K562 (cell line): Measurements from ENCODE around the gene EPHB4. TPM values are rescaled to one million over a fixed set of nuclear protein-coding genes. Genes with fewer than 3 reads are reported as not detected.

Experiments used
- ATAC-seq: fragments of 200-7000 bp; cut with Tn5 transposase; 3 replicates; pipeline ENCODE4 v1.9.1; 2020; ENCODE audit warnings: moderate library complexity
- BruUV-seq: library from RNA; stranded (reverse); fragments of 400-500 nt; replicated peaks from 2 replicates; lab custom pipeline; 2021; lab: Mats Ljungman, UMichigan
- CTCF ChIA-PET: fragments of 300-600 bp; formaldehyde crosslinking; extraction: SDS; loops from one replicate; lab custom pipeline; 2021; ENCODE audit warnings: low intra/inter-chr PET ratio; lab: Yijun Ruan, JAX
- POLR2A ChIA-PET: fragments of 300-600, 350-650 bp; sonication (Branson Sonifier 250); formaldehyde crosslinking; extraction: SDS; loops from one replicate; lab custom pipeline; 2021; ENCODE audit warnings: antibody characterized with exemption, inconsistent platforms; lab: Yijun Ruan, JAX
- DNase-seq, 4 experiments: peaks; one replicate each; pipeline versions ENCODE4 v3.0.0 to v3.0.0-alpha.2; 2011 to 2018; ENCODE audit warnings: low spot score in 3 of 4, mixed read lengths in 3 of 4; ENCODE audit errors: extremely low read depth in 1 of 4
- FAIRE-seq: peaks from 2 replicates; lab custom pipeline; 2011; peaks lifted over from hg19 to GRCh38; lab: Jason Lieb, UNC
- H2AFZ ChIP-seq: 2 replicates; pipeline ENCODE4 v1.6.0; 2011; ENCODE audit warnings: low read depth, low read length, control low read depth, inconsistent platforms
- H3K27ac ChIP-seq: fragments of 200-600 bp; 3 replicates; pipeline ENCODE4 v1.8.0; 2011; ENCODE audit warnings: low read depth, mild to moderate bottlenecking, control low read depth, inconsistent platforms, low read length, moderate library complexity, mixed read lengths; ENCODE audit errors: extremely low read depth
- H3K27me3 ChIP-seq, 2 experiments: fragments of 300-600 bp in 1 of 2; 2 replicates in 1 of 2; 3 replicates in 1 of 2; pipeline versions ENCODE4 v1.6.0 to v1.8.0; 2011; ENCODE audit warnings: inconsistent platforms in 2 of 2, low read length in 2 of 2, mild to moderate bottlenecking in 1 of 2, mixed read lengths in 1 of 2, moderate library complexity in 1 of 2; ENCODE audit not compliant: control insufficient read depth in 2 of 2, insufficient read depth in 2 of 2
- H3K36me3 ChIP-seq: fragments of 300-600 bp; 3 replicates; pipeline ENCODE4 v1.8.0; 2011; ENCODE audit warnings: mild to moderate bottlenecking, low read length, inconsistent platforms; ENCODE audit not compliant: control insufficient read depth, insufficient read depth
- H3K4me1 ChIP-seq, 2 experiments: fragments of 200-600 bp in 1 of 2; replicated peaks in 1 of 2; 2 replicates in 1 of 2; 3 replicates in 1 of 2; pipeline versions ENCODE4 v1.5.1 to v1.8.0; 2011; ENCODE audit warnings: inconsistent platforms in 2 of 2, low read length in 2 of 2, mild to moderate bottlenecking in 1 of 2, mixed read lengths in 1 of 2, moderate library complexity in 1 of 2; ENCODE audit not compliant: control insufficient read depth in 2 of 2, insufficient read depth in 2 of 2
- H3K4me2 ChIP-seq: 2 replicates; pipeline ENCODE4 v1.6.1; 2011; ENCODE audit warnings: low read length, control low read depth, inconsistent platforms, mixed read lengths; ENCODE audit not compliant: insufficient read depth
- H3K4me3 ChIP-seq: fragments of 200-600 bp; sonication (generic), shearing (Covaris generic); 2 replicates; pipeline ENCODE4 v1.5.1; 2016; ENCODE audit warnings: control low read depth, inconsistent platforms
- H3K79me2 ChIP-seq: fragments of 200-600 bp; 3 replicates; pipeline ENCODE4 v1.8.0; 2011; ENCODE audit warnings: low read length, inconsistent platforms; ENCODE audit not compliant: control insufficient read depth, insufficient read depth
- H3K9ac ChIP-seq, 2 experiments: 2 replicates each; pipeline versions ENCODE4 v1.6.0 to v1.6.1; 2011; ENCODE audit warnings: low read depth in 2 of 2, low read length in 2 of 2, control low read depth in 1 of 2, inconsistent platforms in 1 of 2, mild to moderate bottlenecking in 1 of 2, mixed read lengths in 1 of 2; ENCODE audit not compliant: insufficient read depth in 1 of 2
- H3K9me1 ChIP-seq: one replicate; pipeline ENCODE4 v1.6.0; 2011; ENCODE audit warnings: inconsistent platforms, mild to moderate bottlenecking, low read length, moderate library complexity; ENCODE audit not compliant: control insufficient read depth, insufficient read depth
- H3K9me3 ChIP-seq: replicated peaks from 2 replicates; pipeline ENCODE4 v1.5.1; 2011; ENCODE audit warnings: low read depth, low read length, inconsistent platforms; ENCODE audit not compliant: control insufficient read depth, insufficient read depth
- H4K20me1 ChIP-seq: replicated peaks from 2 replicates; pipeline ENCODE4 v1.6.1; 2011; ENCODE audit warnings: low read length, inconsistent platforms, mixed read lengths; ENCODE audit not compliant: control insufficient read depth, insufficient read depth
- HDAC3 ChIP-seq: fragments of 450-650 bp; IDR thresholded peaks from 2 replicates; pipeline ENCODE4 v1.6.1; 2018; ENCODE audit warnings: borderline replicate concordance, mild to moderate bottlenecking, moderate library complexity; ENCODE audit not compliant: partially characterized antibody
- SAFB ChIP-seq: fragments of 200-400 bp; formaldehyde crosslinking; IDR thresholded peaks from 2 replicates; pipeline ENCODE4 v1.6.1; 2017; ENCODE audit warnings: low read depth, low read length, borderline replicate concordance
- WGBS: fragments of 100-300 bp; shearing (Covaris generic); methylation state at CpG from one replicate; pipeline ENCODE4 v1.1.6; 2016; ENCODE audit warnings: low coverage, mixed read lengths; ENCODE audit not compliant: insufficient coverage; ENCODE audit errors: missing lambda C conversion rate; 5-methylcytosine and 5-hydroxymethylcytosine counted together
- in situ Hi-C: fragments of 300-500 bp; cut with MboI; formaldehyde crosslinking; loops from 4 replicates; pipeline ENCODE4 v1.15.0; 2018; ENCODE audit warnings: inconsistent platforms, mixed read lengths
- intact Hi-C: fragments of 100-400 bp; cut with micrococcal nuclease; formaldehyde crosslinking; loops from 2 replicates; pipeline ENCODE4 v1.14.2; 2022
- microRNA-seq: library from miRNA; unstranded; fragments of <30 nt; microRNA quantifications from one replicate; pipeline ENCODE4, GENCODE V29; 2018; ENCODE audit warnings: borderline microRNAs expressed
- polyA plus RNA-seq, 8 experiments: library from polyadenylated mRNA; depleted of rRNA in 4 of 8; stranded (reverse) in 5 of 8; unstranded in 3 of 8; fragments of >200 nt; fragmentation: Nextera tagmentation in 2 of 8; fragmentation: Illumina TruSeq in 1 of 8; extraction: Ambion mirVana in 2 of 8; extraction: Trizol in 1 of 8; gene quantifications; 2 replicates each; pipeline versions ENCODE4 v1.2.1 to v1.2.3, GENCODE V29; 2011 to 2014; ENCODE audit warnings: inconsistent platforms in 1 of 8, missing spikeins in 1 of 8
- small RNA-seq: library from RNA; depleted of rRNA; stranded (forward); fragments of <200 nt; gene quantifications from one replicate; pipeline ENCODE3, GENCODE V24; 2014
- total RNA-seq, 7 experiments: library from RNA; depleted of rRNA in 6 of 7; stranded (reverse); fragments of >200 nt in 6 of 7; fragmentation: Illumina TruSeq in 2 of 7; extraction: Trizol in 2 of 7; gene quantifications; 2 replicates each; pipeline versions ENCODE4 v1.2.1 to v1.2.3, GENCODE V29; 2011 to 2021; ENCODE audit warnings: low replicate concordance in 1 of 7

The EPHB4 gene
- total and polyA plus RNA-seq, 9 of the 15 experiments (the other 6 are each of a cell fraction or from before 2014, with no cell fraction given): 1.2 to 82.1 (median 37.9) TPM

DNA sequence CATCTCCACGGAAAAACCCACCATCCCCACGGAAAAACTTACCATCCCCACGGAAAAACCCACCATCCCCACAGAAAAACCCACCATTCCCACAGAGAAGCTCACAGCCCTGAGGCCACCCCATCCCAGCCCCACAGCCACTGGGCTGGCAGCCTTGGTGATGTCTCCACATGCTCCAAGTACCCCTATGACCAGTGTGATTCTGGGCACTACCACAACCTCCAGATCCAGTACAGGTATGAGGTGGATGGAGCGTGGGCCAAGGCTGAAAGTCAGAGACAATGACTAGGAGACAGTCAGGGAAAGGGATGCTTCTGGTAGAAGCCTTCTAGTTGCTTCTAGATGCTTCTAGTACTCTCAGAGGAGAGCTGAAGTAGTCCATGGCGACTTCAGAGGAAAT lies 74.3 kb downstream of the EPHB4 start:
- H4K20me1 ChIP-seq: no peaks in the 10 kb centered on the region
- FAIRE-seq (no peak), DNase-seq (no peak), ATAC-seq (peak; percentile 24; the same call in 1 of the 3 replicates)
- no peak overlapping the region for H2AFZ ChIP-seq
- no peak overlapping the region for H3K4me3 ChIP-seq
- no peak overlapping the region for H3K4me2 ChIP-seq
- ChIA-PET POLR2A (interaction anchor here (0.6 to 1.1 kb wide), 3 partner anchors 18 to 47 kb away, joined by 3 to 4 read pairs (median 3); partner anchors contain the start of gene POP7), CTCF (no interaction called here)
- no peak for TF ChIP-seq HDAC3
- peak; percentile 12; the same call in 1 of the 2 replicates for TF ChIP-seq SAFB
- H3K9me1 ChIP-seq: no peaks in the 10 kb centered on the region
- no peak overlapping the region for H3K27ac ChIP-seq
- BruUV-seq: no TSS peak
- no peak overlapping the region for H3K9ac ChIP-seq
- 2% methylated on average over 5 of the region's 5 CpGs for WGBS
- peaks cover 0 to under 1% of the 10 kb centered on the region in 2 experiments; a peak in 2 of 5 replicates for H3K4me1 ChIP-seq
- H3K27me3 ChIP-seq: peaks cover 30 to 47% of the 10 kb centered on the region in 2 experiments
- H3K79me2 ChIP-seq: no peaks in the 10 kb centered on the region
- in situ Hi-C loops (no loop called here), intact Hi-C loops (no loop called here)
- no peaks in the 10 kb centered on the region for H3K9me3 ChIP-seq
- no peaks in the 10 kb centered on the region for H3K36me3 ChIP-seq

Small RNA genes lying within 50 kb of the gene (microRNA-seq; reads per million reads assigned to microRNA genes)
- gene MIR6875: not detected

Small RNA genes lying within 50 kb of the gene (small RNA-seq; reads per million reads assigned to genes)
- not detected for gene RN7SL750P

Other genes starting within 250 kb of the EPHB4 start
Only the 7 nearest of the 19 such genes appear.
- 0.20 TPM in 1 of 2 replicates, not detected in the other for gene EPO, start 107.1 kb downstream of the EPHB4 start, total RNA-seq (2014; rRNA removed)
- gene EPO, start 107.1 kb downstream of the EPHB4 start, total RNA-seq (2014; rRNA removed; fragmentation: Illumina TruSeq; extraction: Trizol): not detected in 2 replicates
- not detected in 2 replicates for gene EPO, start 107.1 kb downstream of the EPHB4 start, total RNA-seq (2015; rRNA removed; fragmentation: Illumina TruSeq; extraction: Trizol)
- gene EPO, start 107.1 kb downstream of the EPHB4 start, total RNA-seq (2021): not detected in 2 replicates
- gene EPO, start 107.1 kb downstream of the EPHB4 start, polyA plus RNA-seq (2011; rRNA removed): 0.07 and 0.20 TPM in 2 replicates
- not detected in 2 replicates for gene EPO, start 107.1 kb downstream of the EPHB4 start, polyA plus RNA-seq (2014; fragmentation: Illumina TruSeq; extraction: Trizol)
- gene EPO, start 107.1 kb downstream of the EPHB4 start, polyA plus RNA-seq (2014; fragmentation: Nextera tagmentation; extraction: Ambion mirVana): under 1 TPM in 1 of 2 experiments, not detected in 1; 0.06 TPM
- gene EPO, start 107.1 kb downstream of the EPHB4 start, polyA plus RNA-seq (2014; rRNA removed): 0.41 TPM in 1 of 2 replicates, not detected in the other
- not detected in 2 replicates for gene ZAN, start 93.9 kb downstream of the EPHB4 start, total RNA-seq (2014; rRNA removed)
- gene ZAN, start 93.9 kb downstream of the EPHB4 start, total RNA-seq (2014; rRNA removed; fragmentation: Illumina TruSeq; extraction: Trizol): not detected in 2 replicates
- not detected in 2 replicates for gene ZAN, start 93.9 kb downstream of the EPHB4 start, total RNA-seq (2015; rRNA removed; fragmentation: Illumina TruSeq; extraction: Trizol)
- not detected in 2 replicates for gene ZAN, start 93.9 kb downstream of the EPHB4 start, total RNA-seq (2021)
- not detected in 2 replicates for gene ZAN, start 93.9 kb downstream of the EPHB4 start, polyA plus RNA-seq (2011; rRNA removed)
- not detected in 2 replicates for gene ZAN, start 93.9 kb downstream of the EPHB4 start, polyA plus RNA-seq (2014; fragmentation: Illumina TruSeq; extraction: Trizol)
- not detected for gene ZAN, start 93.9 kb downstream of the EPHB4 start, polyA plus RNA-seq (2014; fragmentation: Nextera tagmentation; extraction: Ambion mirVana)
- not detected in 2 replicates for gene ZAN, start 93.9 kb downstream of the EPHB4 start, polyA plus RNA-seq (2014; rRNA removed)
- 10.7 and 13.8 TPM in 2 replicates for gene SLC12A9, start 25.2 kb upstream of the EPHB4 start, total RNA-seq (2014; rRNA removed)
- gene SLC12A9, start 25.2 kb upstream of the EPHB4 start, total RNA-seq (2014; rRNA removed; fragmentation: Illumina TruSeq; extraction: Trizol): 3.3 and 6.1 TPM in 2 replicates
- gene SLC12A9, start 25.2 kb upstream of the EPHB4 start, total RNA-seq (2015; rRNA removed; fragmentation: Illumina TruSeq; extraction: Trizol): 7.9 and 10.7 TPM in 2 replicates
- gene SLC12A9, start 25.2 kb upstream of the EPHB4 start, total RNA-seq (2021): 18.7 and 20.2 TPM in 2 replicates
- gene SLC12A9, start 25.2 kb upstream of the EPHB4 start, polyA plus RNA-seq (2011; rRNA removed): 8.4 and 10.6 TPM in 2 replicates
- 11.7 and 13.7 TPM in 2 replicates for gene SLC12A9, start 25.2 kb upstream of the EPHB4 start, polyA plus RNA-seq (2014; fragmentation: Illumina TruSeq; extraction: Trizol)
- gene SLC12A9, start 25.2 kb upstream of the EPHB4 start, polyA plus RNA-seq (2014; fragmentation: Nextera tagmentation; extraction: Ambion mirVana): under 1 TPM; 0.06 to 0.17 TPM
- gene SLC12A9, start 25.2 kb upstream of the EPHB4 start, polyA plus RNA-seq (2014; rRNA removed): 14.6 and 15.6 TPM in 2 replicates
- gene TRIP6, start 39.9 kb upstream of the EPHB4 start, total RNA-seq (2014; rRNA removed): 104 and 108 TPM in 2 replicates
- gene TRIP6, start 39.9 kb upstream of the EPHB4 start, total RNA-seq (2014; rRNA removed; fragmentation: Illumina TruSeq; extraction: Trizol): 28.3 and 28.9 TPM in 2 replicates
- 85.7 and 90.5 TPM in 2 replicates for gene TRIP6, start 39.9 kb upstream of the EPHB4 start, total RNA-seq (2015; rRNA removed; fragmentation: Illumina TruSeq; extraction: Trizol)
- 141 and 148 TPM in 2 replicates for gene TRIP6, start 39.9 kb upstream of the EPHB4 start, total RNA-seq (2021)
- gene TRIP6, start 39.9 kb upstream of the EPHB4 start, polyA plus RNA-seq (2011; rRNA removed): 48.5 and 54.0 TPM in 2 replicates
- 35.6 and 78.2 TPM in 2 replicates for gene TRIP6, start 39.9 kb upstream of the EPHB4 start, polyA plus RNA-seq (2014; fragmentation: Illumina TruSeq; extraction: Trizol)
- 10 to 100 TPM in 1 of 2 experiments, 1 to 10 TPM in 1; 5.9 to 12.0 TPM for gene TRIP6, start 39.9 kb upstream of the EPHB4 start, polyA plus RNA-seq (2014; fragmentation: Nextera tagmentation; extraction: Ambion mirVana)
- 103 and 112 TPM in 2 replicates for gene TRIP6, start 39.9 kb upstream of the EPHB4 start, polyA plus RNA-seq (2014; rRNA removed)
- 155 and 156 TPM in 2 replicates for gene SRRT, start 47.6 kb upstream of the EPHB4 start, total RNA-seq (2014; rRNA removed)
- gene SRRT, start 47.6 kb upstream of the EPHB4 start, total RNA-seq (2014; rRNA removed; fragmentation: Illumina TruSeq; extraction: Trizol): 51.8 and 71.6 TPM in 2 replicates
- gene SRRT, start 47.6 kb upstream of the EPHB4 start, total RNA-seq (2015; rRNA removed; fragmentation: Illumina TruSeq; extraction: Trizol): 80.6 and 84.4 TPM in 2 replicates
- gene SRRT, start 47.6 kb upstream of the EPHB4 start, total RNA-seq (2021): 238 and 263 TPM in 2 replicates
- 36.5 and 68.2 TPM in 2 replicates for gene SRRT, start 47.6 kb upstream of the EPHB4 start, polyA plus RNA-seq (2011; rRNA removed)
- 143 and 145 TPM in 2 replicates for gene SRRT, start 47.6 kb upstream of the EPHB4 start, polyA plus RNA-seq (2014; fragmentation: Illumina TruSeq; extraction: Trizol)
- gene SRRT, start 47.6 kb upstream of the EPHB4 start, polyA plus RNA-seq (2014; fragmentation: Nextera tagmentation; extraction: Ambion mirVana): 10 to 100 TPM; 10.3 to 16.7 TPM
- gene SRRT, start 47.6 kb upstream of the EPHB4 start, polyA plus RNA-seq (2014; rRNA removed): 140 and 171 TPM in 2 replicates
- gene UFSP1, start 62.2 kb upstream of the EPHB4 start, total RNA-seq (2014; rRNA removed): 18.8 and 20.9 TPM in 2 replicates
- 1.4 and 2.1 TPM in 2 replicates for gene UFSP1, start 62.2 kb upstream of the EPHB4 start, total RNA-seq (2014; rRNA removed; fragmentation: Illumina TruSeq; extraction: Trizol)
- gene UFSP1, start 62.2 kb upstream of the EPHB4 start, total RNA-seq (2015; rRNA removed; fragmentation: Illumina TruSeq; extraction: Trizol): 3.5 and 3.7 TPM in 2 replicates
- gene UFSP1, start 62.2 kb upstream of the EPHB4 start, total RNA-seq (2021): 7.8 and 8.5 TPM in 2 replicates
- 1.7 and 2.3 TPM in 2 replicates for gene UFSP1, start 62.2 kb upstream of the EPHB4 start, polyA plus RNA-seq (2011; rRNA removed)
- 1.3 and 2.0 TPM in 2 replicates for gene UFSP1, start 62.2 kb upstream of the EPHB4 start, polyA plus RNA-seq (2014; fragmentation: Illumina TruSeq; extraction: Trizol)
- gene UFSP1, start 62.2 kb upstream of the EPHB4 start, polyA plus RNA-seq (2014; fragmentation: Nextera tagmentation; extraction: Ambion mirVana): under 1 TPM; 0.50 to 0.53 TPM
- 13.5 and 14.3 TPM in 2 replicates for gene UFSP1, start 62.2 kb upstream of the EPHB4 start, polyA plus RNA-seq (2014; rRNA removed)
- gene ACHE, start 68.4 kb upstream of the EPHB4 start, total RNA-seq (2014; rRNA removed): 2.7 and 4.0 TPM in 2 replicates
- 0.54 and 0.84 TPM in 2 replicates for gene ACHE, start 68.4 kb upstream of the EPHB4 start, total RNA-seq (2014; rRNA removed; fragmentation: Illumina TruSeq; extraction: Trizol)
- 0.51 and 0.87 TPM in 2 replicates for gene ACHE, start 68.4 kb upstream of the EPHB4 start, total RNA-seq (2015; rRNA removed; fragmentation: Illumina TruSeq; extraction: Trizol)
- gene ACHE, start 68.4 kb upstream of the EPHB4 start, total RNA-seq (2021): 7.5 and 8.8 TPM in 2 replicates
- 2.5 and 2.8 TPM in 2 replicates for gene ACHE, start 68.4 kb upstream of the EPHB4 start, polyA plus RNA-seq (2011; rRNA removed)
- gene ACHE, start 68.4 kb upstream of the EPHB4 start, polyA plus RNA-seq (2014; fragmentation: Illumina TruSeq; extraction: Trizol): 1.9 and 4.2 TPM in 2 replicates
- gene ACHE, start 68.4 kb upstream of the EPHB4 start, polyA plus RNA-seq (2014; fragmentation: Nextera tagmentation; extraction: Ambion mirVana): under 1 TPM; 0.04 to 0.06 TPM
- gene ACHE, start 68.4 kb upstream of the EPHB4 start, polyA plus RNA-seq (2014; rRNA removed): 8.0 and 9.3 TPM in 2 replicates